WTC11 (cell line): ENCODE results near the gene COL16A1. TPM values are rescaled to one million over a fixed set of nuclear protein-coding genes. Genes with fewer than 3 reads are reported as not detected.
A peak's percentile ranks its signal among the peaks of the same experiment; 100 is the strongest.

ENCODE experiments used
- ATAC-seq: fragments of 200-7000 bp; cut with Tn5 transposase; 2 replicates; pipeline ENCODE4 v1.10.0; 2021; ENCODE audit warnings: mild to moderate bottlenecking, moderate library complexity
- CTCF ChIA-PET: fragments of 300-600 bp; sonication (Branson Sonifier 250); formaldehyde crosslinking; loops from one replicate; lab custom pipeline; 2021; ENCODE audit warnings: antibody characterized with exemption; lab: Charles Lee
- POLR2A ChIA-PET: fragments of 350-600 bp; sonication (Branson Sonifier 250); formaldehyde crosslinking; loops from one replicate; lab custom pipeline; 2021; ENCODE audit warnings: antibody characterized with exemption; lab: Charles Lee
- DNase-seq: peaks from one replicate; pipeline ENCODE4 v3.0.0; 2021; ENCODE audit warnings: low spot score
- H3K27ac Mint-ChIP-seq: 2 replicates; pipeline ENCODE4 v1.8.0; 2021; ENCODE audit warnings: mixed read lengths
- H3K27me3 Mint-ChIP-seq: 2 replicates; pipeline ENCODE4 v1.8.0; 2021; ENCODE audit warnings: low read depth, mild to moderate bottlenecking, moderate library complexity, mixed read lengths
- H3K36me3 Mint-ChIP-seq: 2 replicates; pipeline ENCODE4 v1.8.0; 2021; ENCODE audit warnings: mixed read lengths
- H3K4me1 Mint-ChIP-seq: 2 replicates; pipeline ENCODE4 v1.8.0; 2022; ENCODE audit warnings: mixed read lengths
- H3K4me3 Mint-ChIP-seq: 2 replicates; pipeline ENCODE4 v1.8.0; 2021; ENCODE audit warnings: mild to moderate bottlenecking, moderate library complexity, mixed read lengths
- H3K9me3 Mint-ChIP-seq: 2 replicates; pipeline ENCODE4 v1.8.0; 2021; ENCODE audit warnings: mixed read lengths
- CBFB ChIP-seq: sonication (generic); formaldehyde crosslinking; IDR thresholded peaks from 2 replicates; pipeline ENCODE4 v1.8.1; 2022; ENCODE audit warnings: mild to moderate bottlenecking, low read depth, missing genetic modification reagents
- CTCF ChIP-seq: fragments of 200-600 bp; IDR thresholded peaks from 2 replicates; pipeline ENCODE4 v1.8.0; 2022; ENCODE audit warnings: antibody characterized with exemption
- EMX1 ChIP-seq: fragments of 250-450 bp; sonication (Bioruptor Pico); IDR thresholded peaks from 2 replicates; pipeline ENCODE4 v1.8.0; 2021; ENCODE audit warnings: mild to moderate bottlenecking
- ESRRA ChIP-seq: sonication (generic); formaldehyde crosslinking; IDR thresholded peaks from 2 replicates; pipeline ENCODE4 v1.8.1; 2022; ENCODE audit warnings: mild to moderate bottlenecking, missing genetic modification reagents, borderline replicate concordance
- FOXJ3 ChIP-seq: sonication (generic); formaldehyde crosslinking; IDR thresholded peaks from 2 replicates; pipeline ENCODE4 v1.9.0; 2021; ENCODE audit warnings: missing genetic modification reagents, mild to moderate bottlenecking, borderline replicate concordance
- FOXP1 ChIP-seq: sonication (generic); formaldehyde crosslinking; IDR thresholded peaks from 2 replicates; pipeline ENCODE4 v1.8.0; 2022; ENCODE audit warnings: missing genetic modification reagents, mild to moderate bottlenecking, moderate library complexity, borderline replicate concordance
- FOXP4 ChIP-seq: sonication (generic); formaldehyde crosslinking; IDR thresholded peaks from 2 replicates; pipeline ENCODE4 v1.8.0; 2022; ENCODE audit warnings: mild to moderate bottlenecking, missing genetic modification reagents
- JAZF1 ChIP-seq: fragments of 250-450 bp; sonication (Bioruptor Pico); IDR thresholded peaks from 2 replicates; pipeline ENCODE4 v1.9.0; 2021; ENCODE audit warnings: moderate library complexity, mild to moderate bottlenecking, inconsistent platforms
- MAX ChIP-seq: sonication (generic); formaldehyde crosslinking; IDR thresholded peaks from 2 replicates; pipeline ENCODE4 v1.8.0; 2022; ENCODE audit warnings: mild to moderate bottlenecking, missing genetic modification reagents
- MXD4 ChIP-seq: fragments of 250-450 bp; sonication (Bioruptor Pico); IDR thresholded peaks from 2 replicates; pipeline ENCODE4 v1.8.0; 2021; ENCODE audit warnings: mild to moderate bottlenecking, moderate library complexity, borderline replicate concordance
- PRDM15 ChIP-seq: sonication (generic); formaldehyde crosslinking; IDR thresholded peaks from 2 replicates; pipeline ENCODE4 v1.8.0; 2022; ENCODE audit warnings: missing genetic modification reagents
- PREB ChIP-seq: sonication (generic); formaldehyde crosslinking; IDR thresholded peaks from 2 replicates; pipeline ENCODE4 v1.8.1; 2022; ENCODE audit warnings: mild to moderate bottlenecking, missing genetic modification reagents, moderate library complexity, borderline replicate concordance
- SOX15 ChIP-seq: fragments of 250-450 bp; sonication (Bioruptor Pico); IDR thresholded peaks from 2 replicates; pipeline ENCODE4 v1.9.0; 2021; ENCODE audit warnings: mild to moderate bottlenecking
- TCF7 ChIP-seq: sonication (generic); formaldehyde crosslinking; IDR thresholded peaks from 2 replicates; pipeline ENCODE4 v1.8.0; 2022; ENCODE audit warnings: mild to moderate bottlenecking, low read depth, missing genetic modification reagents, moderate library complexity
- USF2 ChIP-seq: sonication (generic); formaldehyde crosslinking; IDR thresholded peaks from 2 replicates; pipeline ENCODE4 v1.8.1; 2023; ENCODE audit warnings: mild to moderate bottlenecking, missing genetic modification reagents, moderate library complexity
- ZBTB21 ChIP-seq: sonication (generic); formaldehyde crosslinking; IDR thresholded peaks from 2 replicates; pipeline ENCODE4 v1.8.1; 2023; ENCODE audit warnings: mild to moderate bottlenecking, missing genetic modification reagents, borderline replicate concordance
- ZMAT4 ChIP-seq: fragments of 250-450 bp; sonication (Bioruptor Pico); IDR thresholded peaks from 2 replicates; pipeline ENCODE4 v1.9.0; 2021; ENCODE audit warnings: mild to moderate bottlenecking
- ZNF263 ChIP-seq: sonication (generic); formaldehyde crosslinking; IDR thresholded peaks from 2 replicates; pipeline ENCODE4 v1.8.1; 2022; ENCODE audit warnings: low read depth, mild to moderate bottlenecking, moderate library complexity, missing genetic modification reagents
- ZNF317 ChIP-seq: sonication (generic); formaldehyde crosslinking; IDR thresholded peaks from 2 replicates; pipeline ENCODE4 v1.8.1; 2023; ENCODE audit warnings: low read depth, mild to moderate bottlenecking, moderate library complexity, missing genetic modification reagents, borderline replicate concordance
- ZNF423 ChIP-seq: fragments of 250-450 bp; sonication (Bioruptor Pico); IDR thresholded peaks from 2 replicates; pipeline ENCODE4 v2.1.2; 2022; ENCODE audit warnings: mild to moderate bottlenecking, moderate library complexity
- total RNA-seq: library from RNA; stranded (reverse); gene quantifications from 3 replicates; pipeline ENCODE4 v1.2.3, GENCODE V29; 2021

COL16A1 gene
- total RNA-seq, 1 experiment from 2014 or later, result 8.8 TPM

- TF ChIP-seq ZBTB21 (no peak), CBFB (no peak), FOXJ3 (no peak), MAX (no peak), USF2 (no peak), MXD4 (no peak), FOXP1 (no peak), SOX15 (CRISPR knock-in tag) (no peak), ESRRA (CRISPR knock-in tag) (no peak), TCF7 (CRISPR knock-in tag) (no peak)
These were observed 84.6 kb downstream of the COL16A1 start (continued) for GRCh38 chr1:31618916-31619846.

- peak; percentile 82 for DNase-seq
- ATAC-seq, result peak; percentile 80
- POLR2A ChIA-PET, result interaction anchor here (1.1 kb wide), 1 partner anchor 11 kb away, joined by 6 read pairs; no protein-coding TSS in a partner anchor
- CTCF ChIA-PET, result interaction anchor here (0.7 to 3.7 kb wide), 44 partner anchors 8 to 496 kb away, joined by 3 to 38 read pairs (median 5); partner anchors contain the start of genes COL16A1, PEF1 and TMEM39B
- no peaks in the 10 kb centered on the region for H3K9me3 Mint-ChIP-seq
- peak overlapping the region; percentile 50 for H3K4me3 Mint-ChIP-seq
- H3K4me1 Mint-ChIP-seq, result peaks cover 14% of the 10 kb centered on the region
- no peak overlapping the region for H3K27ac Mint-ChIP-seq
- H3K36me3 Mint-ChIP-seq, result no peaks in the 10 kb centered on the region
- peaks cover 29% of the 10 kb centered on the region for H3K27me3 Mint-ChIP-seq
- TF ChIP-seq PREB (CRISPR knock-in tag) (no peak), ZMAT4 (CRISPR knock-in tag) (no peak), PRDM15 (no peak), CTCF (peak; percentile 87), EMX1 (CRISPR knock-in tag) (no peak), ZNF423 (CRISPR knock-in tag) (peak; percentile 47; the same call in 1 of the 2 replicates), USF2 (no peak), ZNF317 (CRISPR knock-in tag) (no peak), FOXP4 (no peak), SOX15 (CRISPR knock-in tag) (no peak), ZNF263 (no peak), ESRRA (CRISPR knock-in tag) (0 out of 2 replicates have a peak, but pooled peaks have one; percentile 41), JAZF1 (no peak)
These were observed 85.7 kb downstream of the COL16A1 start for GRCh38 chr1:31617916-31618746.
